Activated T-cell treated with anti-CD3 and anti-CD28 coated beads, Interleukin-2, amount 50 U/mL, for 72 hours (primary cell): ENCODE results near the gene BIRC3. TPM values are rescaled to one million over a fixed set of nuclear protein-coding genes. Genes with fewer than 3 reads are reported as not detected.
"Not testable (repeated sequence)": the region's sequence is repeated elsewhere in the genome, so short reads cannot be mapped to it uniquely, and the experiment has no call there.

Experiments
- ATAC-seq, 2 donors: fragments of 150-1000 bp; cut with Tn5 transposase; replicated peaks in 1 of 2; 2 replicates each; pipeline ENCODE4 v1.10.0; 2021; ENCODE audit warnings: moderate library complexity in 2 of 2, mild to moderate bottlenecking in 1 of 2
- DNase-seq, 2 donors: peaks; one replicate each; pipeline ENCODE4 v3.0.0; 2021 to 2022; ENCODE audit warnings: mixed read lengths in 1 of 2
- H3K27ac Mint-ChIP-seq: one replicate; pipeline ENCODE4 v1.8.0; 2022; ENCODE audit warnings: mild to moderate bottlenecking, moderate library complexity, mixed read lengths
- H3K27me3 Mint-ChIP-seq: one replicate; pipeline ENCODE4 v1.8.0; 2022; ENCODE audit warnings: low read depth, mixed read lengths
- H3K36me3 Mint-ChIP-seq, 2 donors: one replicate each; pipeline ENCODE4 v1.8.0; 2022; ENCODE audit warnings: mixed read lengths in 2 of 2, mild to moderate bottlenecking in 1 of 2; ENCODE audit not compliant: insufficient read depth in 2 of 2
- H3K4me1 Mint-ChIP-seq: one replicate; pipeline ENCODE4 v1.8.0; 2022; ENCODE audit warnings: low read depth, mixed read lengths
- H3K4me3 Mint-ChIP-seq, 2 donors: one replicate each; pipeline ENCODE4 v1.8.0; 2022; ENCODE audit warnings: mild to moderate bottlenecking in 2 of 2, mixed read lengths in 2 of 2, moderate library complexity in 2 of 2
- H3K9me3 Mint-ChIP-seq, 2 donors: one replicate each; pipeline ENCODE4 v1.8.0; 2022; ENCODE audit warnings: mixed read lengths in 2 of 2
- total RNA-seq, 2 donors: library from RNA; stranded (reverse); gene quantifications; one replicate each; pipeline ENCODE4 v1.2.3, GENCODE V29; 2022

Gene BIRC3
- total RNA-seq, 2 donors from 2014 or later, result 123 to 155 TPM

DNA sequence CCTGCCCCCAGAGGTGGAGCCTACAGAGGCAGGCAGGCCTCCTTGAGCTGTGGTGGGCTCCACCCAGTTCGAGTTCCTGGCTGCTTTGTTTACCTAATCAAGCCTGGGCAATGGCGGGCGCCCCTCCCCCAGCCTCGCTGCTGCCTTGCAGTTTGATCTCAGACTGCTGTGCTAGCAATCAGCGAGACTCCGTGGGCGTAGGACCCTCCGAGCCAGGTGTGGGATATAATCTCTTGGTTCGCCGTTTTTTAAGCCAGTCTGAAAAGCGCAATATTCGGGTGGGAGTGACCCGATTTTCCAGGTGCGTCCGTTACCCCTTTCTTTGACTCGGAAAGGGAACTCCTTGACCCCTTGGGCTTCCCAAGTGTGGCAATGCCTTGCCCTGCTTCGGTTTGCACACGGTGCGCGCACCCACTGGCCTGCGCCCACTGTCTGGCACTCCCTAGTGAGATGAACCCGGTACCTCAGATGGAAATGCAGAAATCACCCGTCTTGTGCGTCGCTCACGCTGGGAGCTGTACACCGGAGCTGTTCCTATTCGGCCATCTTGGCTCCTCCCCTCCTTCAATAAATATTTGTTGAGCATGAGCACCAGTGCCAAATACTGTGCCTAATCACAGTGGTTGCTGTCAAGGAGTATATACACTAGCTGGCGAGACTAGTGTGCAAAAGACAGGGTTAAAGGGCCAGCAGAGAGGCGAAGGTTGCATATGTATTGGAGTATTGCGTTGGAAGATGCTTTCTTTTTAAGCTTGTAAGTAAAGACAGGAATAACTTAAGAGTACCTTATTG is 57.5 kb downstream of the BIRC3 start:
- DNase-seq, H3K4me3 Mint-ChIP-seq, H3K27me3 Mint-ChIP-seq, H3K9me3 Mint-ChIP-seq, ATAC-seq, H3K27ac Mint-ChIP-seq: not testable (repeated sequence)
- Mint-ChIP-seq H3K36me3 (peaks cover 10 to 31% of the 10 kb centered on the region in 2 donors), H3K4me1 (peaks cover 13% of the 10 kb centered on the region)

DNA sequence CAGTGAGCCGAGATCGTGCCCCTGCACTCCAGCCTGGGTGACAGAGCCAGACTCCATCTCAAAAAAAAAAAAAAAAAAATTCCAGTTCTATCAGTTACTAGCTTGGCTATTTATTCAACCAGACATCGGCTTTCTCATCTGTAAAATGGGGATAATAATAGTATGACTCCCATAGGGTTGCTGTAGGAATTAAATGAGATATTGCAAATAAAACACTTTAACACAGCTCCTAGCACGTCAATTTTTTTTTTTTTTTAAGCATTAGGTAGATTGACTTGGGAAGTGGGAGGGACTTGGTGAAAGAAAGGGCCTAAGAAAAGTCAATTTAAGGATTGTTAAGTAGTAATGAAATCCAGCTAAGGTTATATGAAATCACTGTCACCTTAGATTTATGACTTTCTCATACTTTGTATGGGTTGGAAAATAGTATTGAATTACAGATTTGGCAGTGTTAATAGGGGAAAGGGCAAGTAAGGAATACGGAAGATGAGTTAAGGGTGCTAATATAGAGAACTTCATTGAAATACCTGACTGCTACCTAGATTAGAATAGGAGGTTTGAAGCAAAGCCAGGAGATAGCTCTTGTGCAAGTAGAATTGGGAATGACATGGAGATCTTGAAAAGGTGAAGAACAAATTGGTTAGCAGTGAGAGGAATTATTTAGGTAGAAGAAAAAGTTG is 58.6 kb downstream of the BIRC3 start:
- Mint-ChIP-seq H3K4me1 (peaks cover 13% of the 10 kb centered on the region), H3K27me3 (no peaks in the 10 kb centered on the region), H3K27ac (no peak overlapping the region), H3K9me3 (no peaks in the 10 kb centered on the region), H3K36me3 (peaks cover 13 to 31% of the 10 kb centered on the region in 2 donors), H3K4me3 (no peak overlapping the region)
- ATAC-seq (no peak), DNase-seq (no peak)

DNA sequence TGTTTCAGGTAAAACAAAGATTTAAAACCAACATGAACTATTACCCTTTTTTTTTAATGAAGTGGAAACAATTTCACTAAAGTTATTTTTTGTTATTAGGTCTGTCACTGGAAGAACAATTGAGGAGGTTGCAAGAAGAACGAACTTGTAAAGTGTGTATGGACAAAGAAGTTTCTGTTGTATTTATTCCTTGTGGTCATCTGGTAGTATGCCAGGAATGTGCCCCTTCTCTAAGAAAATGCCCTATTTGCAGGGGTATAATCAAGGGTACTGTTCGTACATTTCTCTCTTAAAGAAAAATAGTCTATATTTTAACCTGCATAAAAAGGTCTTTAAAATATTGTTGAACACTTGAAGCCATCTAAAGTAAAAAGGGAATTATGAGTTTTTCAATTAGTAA is 60.6 kb downstream of the BIRC3 start:
- no peak for DNase-seq
- Mint-ChIP-seq H3K27ac (no peak overlapping the region), H3K9me3 (no peaks in the 10 kb centered on the region), H3K4me3 (no peak overlapping the region), H3K36me3 (peaks cover 12 to 25% of the 10 kb centered on the region in 2 donors), H3K27me3 (no peaks in the 10 kb centered on the region), H3K4me1 (peaks cover 5% of the 10 kb centered on the region)
- ATAC-seq, result no peak

DNA sequence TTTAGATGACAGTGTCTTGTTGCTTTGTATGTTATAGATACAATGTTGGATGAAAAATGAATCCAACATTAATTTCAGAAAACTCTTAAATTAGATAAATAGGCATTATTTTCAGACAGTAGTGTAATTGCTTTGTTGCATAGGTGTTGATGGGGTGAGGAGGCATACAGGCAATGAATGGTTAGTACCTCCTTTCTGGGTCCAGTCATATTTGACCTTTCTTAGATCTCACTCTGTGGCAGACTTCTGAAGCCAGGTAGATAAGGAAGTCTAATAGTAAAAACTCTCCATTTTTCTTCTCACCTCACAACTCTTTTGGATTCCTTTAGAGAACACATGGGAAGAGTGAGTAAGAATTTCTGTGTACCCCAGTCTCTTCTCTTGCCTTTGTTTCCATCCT is 61.5 kb downstream of the BIRC3 start:
- H3K36me3 Mint-ChIP-seq, result peaks cover 12 to 22% of the 10 kb centered on the region in 2 donors

DNA sequence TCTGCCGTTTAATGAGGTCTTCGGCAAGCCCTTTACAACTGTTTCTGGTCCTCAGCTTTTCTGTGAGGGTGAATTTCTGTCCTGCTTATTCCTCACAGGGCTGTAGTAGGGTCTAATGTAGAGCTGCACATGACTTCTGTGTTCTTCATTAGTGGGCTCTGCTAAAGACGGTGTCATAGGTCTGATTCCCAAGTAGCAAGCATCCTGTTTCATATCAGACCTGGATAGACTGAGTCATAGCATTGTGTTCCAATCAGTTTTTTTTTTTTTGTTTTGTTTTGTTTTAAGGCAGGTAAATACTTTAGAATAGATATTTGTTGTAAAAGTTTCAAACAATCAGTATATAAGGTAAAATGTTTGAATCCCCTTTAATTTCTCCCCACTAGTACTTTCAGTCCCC is 65.1 kb downstream of the BIRC3 start:
- H3K36me3 Mint-ChIP-seq, result peaks cover 7 to 16% of the 10 kb centered on the region in 2 donors
- H3K4me3 Mint-ChIP-seq, result no peak overlapping the region
- DNase-seq, result no peak
- peaks cover 13% of the 10 kb centered on the region for H3K4me1 Mint-ChIP-seq
- H3K27ac Mint-ChIP-seq, result no peak overlapping the region
- no peak for ATAC-seq
- no peaks in the 10 kb centered on the region for H3K27me3 Mint-ChIP-seq
- no peaks in the 10 kb centered on the region for H3K9me3 Mint-ChIP-seq

More for the DNA sequence above, 61.5 kb downstream of the BIRC3 start:
- ATAC-seq, result no peak
- Mint-ChIP-seq H3K9me3 (no peaks in the 10 kb centered on the region), H3K4me1 (peaks cover 5% of the 10 kb centered on the region), H3K4me3 (no peak overlapping the region), H3K27me3 (no peaks in the 10 kb centered on the region), H3K27ac (no peak overlapping the region)
- DNase-seq, result no peak

DNA sequence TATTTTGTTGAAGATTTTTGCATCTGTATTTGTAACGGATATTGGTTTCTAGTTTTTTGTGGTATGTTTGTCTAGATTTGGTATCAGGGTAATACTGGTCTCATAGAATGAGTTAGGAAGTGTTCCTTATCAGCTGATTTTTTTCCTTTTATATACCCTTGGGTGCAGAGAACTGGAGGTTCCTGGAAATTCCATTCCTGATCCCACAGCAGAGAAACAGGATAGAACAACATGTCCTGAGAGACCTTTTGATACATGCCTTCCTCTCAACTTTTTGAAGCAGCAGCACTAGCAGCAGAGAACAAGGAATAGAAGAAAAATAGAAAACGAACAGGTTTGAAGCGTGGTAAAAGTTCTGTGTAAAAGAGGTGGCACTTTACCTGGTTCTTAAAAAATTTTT is 66.6 kb downstream of the BIRC3 start:
- ATAC-seq, result no peak
- H3K36me3 Mint-ChIP-seq, result peaks cover 5 to 20% of the 10 kb centered on the region in 2 donors
- H3K27me3 Mint-ChIP-seq, result no peaks in the 10 kb centered on the region
- H3K27ac Mint-ChIP-seq, result no peak overlapping the region
- H3K4me3 Mint-ChIP-seq, result no peak overlapping the region
- DNase-seq, result no peak
- peaks cover 8% of the 10 kb centered on the region for H3K4me1 Mint-ChIP-seq
- peaks cover 0 to 2% of the 10 kb centered on the region in 2 donors for H3K9me3 Mint-ChIP-seq

DNA sequence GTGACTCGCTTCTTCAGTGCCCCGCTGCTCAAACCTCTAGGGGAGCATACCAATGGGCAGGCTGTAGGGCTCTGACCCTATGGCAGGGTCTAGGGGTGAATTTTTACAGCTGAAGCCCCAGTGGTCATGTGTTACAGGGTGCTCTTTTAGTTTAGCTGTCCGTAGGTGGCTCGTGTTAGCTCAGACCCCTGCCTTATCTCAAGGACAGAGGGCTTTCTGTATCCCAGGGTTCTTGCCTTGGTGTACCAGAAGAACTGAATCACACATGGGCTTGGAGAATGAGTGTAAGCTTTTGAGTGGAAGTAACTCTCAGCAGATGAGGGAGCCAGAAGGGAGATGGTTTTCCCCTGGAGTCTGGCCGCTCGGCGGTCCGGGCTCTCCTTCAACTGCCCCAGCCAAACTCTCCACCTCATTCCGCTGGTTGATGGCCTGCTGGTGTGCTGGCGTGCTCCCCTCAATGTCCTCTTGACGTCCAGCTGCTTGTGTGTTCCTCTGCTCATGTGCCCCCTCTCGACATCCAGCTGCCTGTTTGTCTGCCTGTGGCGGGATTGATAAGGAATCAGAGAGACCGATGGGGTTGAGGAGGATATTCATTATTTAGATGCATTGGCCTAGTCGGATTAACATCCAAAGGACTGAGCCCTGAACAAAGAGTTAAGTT is 67.3 kb downstream of the BIRC3 start:
- ATAC-seq (peak in 1 of 2 donors; percentile 24), DNase-seq (no peak)
- Mint-ChIP-seq H3K9me3 (peaks cover 0 to 2% of the 10 kb centered on the region in 2 donors), H3K4me1 (peaks cover 13% of the 10 kb centered on the region), H3K36me3 (peaks cover 6 to 26% of the 10 kb centered on the region in 2 donors), H3K27ac (no peak overlapping the region), H3K4me3 (no peak overlapping the region), H3K27me3 (no peaks in the 10 kb centered on the region)

DNA sequence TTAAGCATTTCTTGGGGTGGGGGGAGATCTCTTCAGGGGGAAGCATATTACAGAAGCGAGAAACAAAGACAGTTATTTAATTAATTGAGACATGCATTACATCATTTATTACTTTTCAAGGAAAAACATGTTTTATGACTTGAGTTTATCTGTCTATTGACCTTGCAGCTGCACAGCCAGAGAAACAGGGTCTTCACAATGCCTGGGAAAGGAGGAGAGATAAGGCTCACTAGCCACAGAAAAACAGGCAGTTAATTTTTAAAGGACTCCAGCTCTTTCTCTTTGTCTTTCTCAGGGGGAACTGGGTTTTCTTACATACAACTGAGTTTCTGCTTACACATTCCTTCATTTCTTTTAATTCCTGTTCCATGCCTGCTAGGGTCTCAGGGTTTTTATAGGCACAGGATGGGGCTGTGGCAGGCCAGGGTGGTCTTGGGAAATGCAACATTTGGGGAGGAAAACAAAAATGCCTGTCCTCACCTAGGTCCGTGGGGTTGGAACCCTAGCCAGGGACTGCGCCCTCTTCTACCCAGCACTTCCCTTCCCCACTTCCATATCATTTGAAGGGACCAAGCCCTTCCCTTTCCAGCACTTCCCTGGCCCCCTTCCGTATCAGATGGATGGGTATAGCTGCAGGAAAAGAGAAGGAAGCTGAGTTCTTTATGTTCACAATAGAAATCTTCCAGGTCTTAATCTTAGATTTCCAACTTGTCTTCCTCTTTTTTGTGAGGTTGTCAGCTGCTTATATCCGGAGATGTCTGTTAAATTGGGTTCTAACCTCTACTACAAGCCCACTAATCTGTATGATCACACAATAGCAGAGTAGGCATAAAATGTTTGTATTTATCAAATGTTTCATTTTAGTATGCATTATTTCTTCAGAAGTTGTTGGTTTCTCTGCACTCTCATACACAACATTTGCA is 68.1 kb downstream of the BIRC3 start:
- Mint-ChIP-seq H3K4me3 (no peak overlapping the region), H3K9me3 (peaks cover 0 to 2% of the 10 kb centered on the region in 2 donors), H3K27me3 (no peaks in the 10 kb centered on the region), H3K36me3 (peaks cover 6 to 25% of the 10 kb centered on the region in 2 donors), H3K27ac (no peak overlapping the region), H3K4me1 (peaks cover 16% of the 10 kb centered on the region)
- DNase-seq (no peak), ATAC-seq (no peak)

DNA sequence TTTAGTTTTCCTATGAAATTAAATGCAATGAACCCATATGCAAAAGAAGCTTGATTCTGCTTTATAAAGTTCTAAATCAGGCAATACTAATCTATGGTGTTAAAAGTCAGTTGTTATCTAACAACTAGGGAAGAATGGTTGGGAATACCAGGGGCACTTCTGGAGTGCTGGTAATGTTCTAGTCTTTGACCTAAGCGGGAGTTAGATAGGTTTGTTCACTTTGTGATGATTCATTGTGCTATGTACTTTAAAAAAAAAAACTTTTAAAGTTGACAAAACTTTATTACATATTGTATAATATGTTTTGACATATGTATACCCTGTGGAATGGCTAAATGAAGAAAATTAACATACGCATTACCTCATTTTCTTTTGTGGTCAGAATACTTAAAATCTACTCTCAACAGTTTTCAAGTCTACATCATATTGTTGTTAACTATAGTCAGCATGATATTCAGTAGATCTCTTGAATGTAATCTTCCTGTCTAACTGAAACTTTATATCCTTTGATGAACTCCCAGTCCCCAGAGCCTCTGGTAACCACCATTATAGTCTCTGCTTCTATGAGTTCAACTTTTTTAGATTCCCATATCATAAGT is 69.0 kb downstream of the BIRC3 start:
- Mint-ChIP-seq H3K27ac (peak overlapping the region; percentile 48), H3K4me1 (peaks cover 23% of the 10 kb centered on the region), H3K36me3 (peaks cover 7 to 24% of the 10 kb centered on the region in 2 donors), H3K4me3 (no peak overlapping the region), H3K27me3 (no peaks in the 10 kb centered on the region), H3K9me3 (peaks cover 0 to 2% of the 10 kb centered on the region in 2 donors)
- no peak for DNase-seq
- ATAC-seq, result peak; percentile 19 to 22

DNA sequence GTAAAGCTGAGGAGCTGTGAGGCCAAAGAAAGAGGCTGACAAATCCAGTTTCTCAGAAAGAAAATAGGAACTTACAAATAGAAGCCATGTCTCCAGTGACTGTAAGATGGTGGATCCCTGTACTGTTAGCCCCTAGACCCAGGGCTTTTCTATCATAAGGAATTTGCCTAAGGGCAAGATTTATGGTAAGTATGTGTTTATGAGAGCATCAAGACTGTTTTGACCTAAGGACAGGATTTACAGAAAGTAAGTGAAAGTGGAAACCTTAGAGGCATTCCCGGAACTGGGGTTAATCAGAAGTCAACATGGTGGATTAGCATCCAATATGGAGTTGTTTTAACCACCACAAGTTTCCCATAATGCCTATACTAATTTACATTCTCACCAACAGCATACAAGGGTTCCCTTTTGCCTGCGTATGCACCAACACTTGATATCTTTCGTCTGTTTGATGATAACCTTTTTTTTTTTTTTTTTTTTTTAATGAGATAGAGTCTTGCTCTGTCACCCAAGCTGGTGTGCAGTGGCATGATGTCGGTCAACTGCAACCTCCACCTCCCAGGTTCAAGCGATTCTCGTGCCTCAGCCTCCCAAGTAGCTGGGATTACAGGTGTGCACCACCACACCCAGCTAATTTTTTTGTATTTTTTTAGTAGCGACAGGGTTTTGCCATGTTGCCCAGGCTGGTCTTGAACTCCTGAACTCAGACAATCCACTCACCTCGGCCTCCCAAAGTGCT is 69.9 kb downstream of the BIRC3 start:
- Mint-ChIP-seq H3K27me3 (no peaks in the 10 kb centered on the region), H3K36me3 (peaks cover 7 to 24% of the 10 kb centered on the region in 2 donors), H3K9me3 (peaks cover 0 to 2% of the 10 kb centered on the region in 2 donors), H3K27ac (peak overlapping the region; percentile 48), H3K4me3 (no peak overlapping the region), H3K4me1 (peaks cover 23% of the 10 kb centered on the region)
- DNase-seq (no peak), ATAC-seq (no peak)
